SK-N-MC (cell line): Measurements from ENCODE around the gene ANKRD52.
A peak's percentile ranks its signal among the peaks of the same experiment; 100 is the strongest.

Experiments used
- EZH2 ChIP-seq: fragments of 200-600 bp; sonication (generic); IDR thresholded peaks from one replicate; pipeline ENCODE4 v1.6.1; 2017; ENCODE audit warnings: antibody characterized with exemption
- POLR2AphosphoS5 ChIP-seq: IDR thresholded peaks from 2 replicates; pipeline ENCODE4 v1.6.1; 2012; ENCODE audit warnings: mild to moderate bottlenecking, low read depth, low read length, borderline replicate concordance

DNA sequence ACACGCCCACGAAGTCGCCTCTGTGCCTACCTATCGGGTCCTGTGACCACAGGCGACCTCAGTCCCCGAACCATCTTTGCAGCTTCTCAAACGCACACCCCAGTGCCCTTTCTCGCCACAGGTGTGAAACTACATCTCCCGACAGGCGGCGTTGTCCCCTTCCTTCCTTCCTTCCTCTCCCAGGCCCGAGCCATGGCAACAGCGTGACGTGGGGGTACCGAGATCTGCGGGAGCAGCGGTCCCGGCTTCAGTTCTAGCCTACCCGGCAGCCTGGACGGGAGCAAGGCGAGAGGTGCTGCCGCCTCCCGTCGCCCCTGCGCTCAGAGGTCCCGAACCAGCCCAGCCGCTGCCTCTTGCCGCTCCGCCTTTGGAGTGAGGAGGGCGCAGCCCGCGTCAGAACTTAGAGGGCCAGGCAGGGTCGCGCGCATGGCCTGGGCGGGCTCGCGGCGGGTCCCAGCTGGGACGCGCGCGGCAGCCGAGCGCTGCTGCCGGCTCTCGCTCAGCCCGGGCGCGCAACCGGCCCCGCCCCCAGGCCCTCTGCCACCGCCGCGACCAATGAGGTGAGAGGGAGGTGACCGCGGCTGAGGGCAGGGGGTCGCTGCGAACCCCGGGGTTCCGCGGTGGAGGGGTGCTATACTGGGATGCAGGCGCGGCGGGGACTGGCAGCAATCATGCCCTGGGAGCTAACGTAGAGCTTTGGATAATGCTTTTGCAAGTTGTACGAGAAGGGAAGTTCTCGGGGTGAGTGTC lies 8.7 kb upstream of the ANKRD52 start, which contains the start of gene COQ10A:
- no peak for TF ChIP-seq EZH2
- peak; percentile 78; the same call in 1 of the 2 replicates for TF ChIP-seq POLR2AphosphoS5
